ENCODE data around the gene DCAF10.
"Not testable (repeated sequence)": the region's sequence is repeated elsewhere in the genome, so short reads cannot be mapped to it uniquely, and the experiment has no call there.

Gene DCAF10, protein sequence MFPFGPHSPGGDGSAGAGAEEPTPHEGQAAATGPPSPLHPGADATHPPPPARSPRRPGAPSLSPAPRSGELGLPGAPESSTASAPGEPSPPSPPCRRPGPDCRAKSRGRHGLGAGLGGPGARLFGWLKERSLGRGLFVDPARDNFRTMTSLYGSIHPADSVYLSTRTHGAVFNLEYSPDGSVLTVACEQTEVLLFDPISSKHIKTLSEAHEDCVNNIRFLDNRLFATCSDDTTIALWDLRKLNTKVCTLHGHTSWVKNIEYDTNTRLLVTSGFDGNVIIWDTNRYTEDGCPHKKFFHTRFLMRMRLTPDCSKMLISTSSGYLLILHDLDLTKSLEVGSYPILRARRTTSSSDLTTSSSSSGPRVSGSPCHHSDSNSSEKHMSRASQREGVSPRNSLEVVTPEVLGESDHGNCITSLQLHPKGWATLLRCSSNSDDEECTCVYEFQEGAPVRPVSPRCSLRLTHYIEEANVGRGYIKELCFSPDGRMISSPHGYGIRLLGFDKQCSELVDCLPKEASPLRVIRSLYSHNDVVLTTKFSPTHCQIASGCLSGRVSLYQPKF

GRCh38 chr9:37800631-37801286 lies at the start of gene DCAF10:
Gene DCAF10 (plus strand): TSS chr9:37800797. CDS start chr9:37800867, 70 bp downstream.
- Histone ChIP-seq H3K4me3 (ENCODE audit: low read depth in 1 of 2, low read length in 1 of 2) (peak within 1 kb of the TSS; percentile 82 to 99), H3K4me1 (ENCODE audit: control insufficient read depth in 1 of 2, insufficient read depth in 1 of 2, low read depth in 1 of 2, low read length in 1 of 2) (peaks cover 70 to 73% of the 10 kb centered on the region in 2 experiments), H3K27ac (peak within 1 kb of the TSS; percentile 97), H3K9me3 (no peaks in the 10 kb centered on the region), H3K27me3 (no peaks in the 10 kb centered on the region), H3K36me3 (no peaks in the 10 kb centered on the region)
- TF ChIP-seq, protein P1, sequence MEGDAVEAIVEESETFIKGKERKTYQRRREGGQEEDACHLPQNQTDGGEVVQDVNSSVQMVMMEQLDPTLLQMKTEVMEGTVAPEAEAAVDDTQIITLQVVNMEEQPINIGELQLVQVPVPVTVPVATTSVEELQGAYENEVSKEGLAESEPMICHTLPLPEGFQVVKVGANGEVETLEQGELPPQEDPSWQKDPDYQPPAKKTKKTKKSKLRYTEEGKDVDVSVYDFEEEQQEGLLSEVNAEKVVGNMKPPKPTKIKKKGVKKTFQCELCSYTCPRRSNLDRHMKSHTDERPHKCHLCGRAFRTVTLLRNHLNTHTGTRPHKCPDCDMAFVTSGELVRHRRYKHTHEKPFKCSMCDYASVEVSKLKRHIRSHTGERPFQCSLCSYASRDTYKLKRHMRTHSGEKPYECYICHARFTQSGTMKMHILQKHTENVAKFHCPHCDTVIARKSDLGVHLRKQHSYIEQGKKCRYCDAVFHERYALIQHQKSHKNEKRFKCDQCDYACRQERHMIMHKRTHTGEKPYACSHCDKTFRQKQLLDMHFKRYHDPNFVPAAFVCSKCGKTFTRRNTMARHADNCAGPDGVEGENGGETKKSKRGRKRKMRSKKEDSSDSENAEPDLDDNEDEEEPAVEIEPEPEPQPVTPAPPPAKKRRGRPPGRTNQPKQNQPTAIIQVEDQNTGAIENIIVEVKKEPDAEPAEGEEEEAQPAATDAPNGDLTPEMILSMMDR (IDR thresholded peaks at IDR 0.05), result peak; percentile 6

DNA sequence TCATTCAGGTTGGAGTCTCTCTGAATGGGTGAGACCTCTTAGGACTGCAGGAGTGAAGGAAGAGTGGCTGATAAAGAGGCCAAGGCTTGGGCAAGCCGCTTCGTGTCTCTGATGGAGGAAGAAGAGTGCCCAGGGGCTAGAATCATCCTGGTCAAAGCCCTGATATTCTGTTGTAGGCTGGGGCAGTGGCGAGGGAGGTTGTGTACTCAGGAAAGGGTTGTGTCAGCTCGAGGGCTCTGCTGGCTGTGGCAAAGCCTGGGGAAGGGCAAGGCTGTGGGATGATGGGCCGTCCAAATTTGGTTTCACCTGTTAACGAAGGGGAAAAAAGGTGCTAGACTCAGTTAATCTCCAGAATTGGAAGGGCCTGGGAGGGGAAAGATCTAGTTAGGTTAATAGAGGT lies 49.4 kb upstream of the DCAF10 start:
- Histone ChIP-seq H3K36me3 (no peaks in the 10 kb centered on the region), H3K27me3 (no peaks in the 10 kb centered on the region), H3K27ac (no peak overlapping the region), H3K4me3 (ENCODE audit: low read depth in 1 of 2, low read length in 1 of 2) (no peak overlapping the region), H3K9me3 (no peaks in the 10 kb centered on the region), H3K4me1 (ENCODE audit: control insufficient read depth in 1 of 2, insufficient read depth in 1 of 2, low read depth in 1 of 2, low read length in 1 of 2) (peaks cover 12 to 14% of the 10 kb centered on the region in 2 experiments)
- TF ChIP-seq, protein P1 (IDR thresholded peaks at IDR 0.05), result no peak

DNA sequence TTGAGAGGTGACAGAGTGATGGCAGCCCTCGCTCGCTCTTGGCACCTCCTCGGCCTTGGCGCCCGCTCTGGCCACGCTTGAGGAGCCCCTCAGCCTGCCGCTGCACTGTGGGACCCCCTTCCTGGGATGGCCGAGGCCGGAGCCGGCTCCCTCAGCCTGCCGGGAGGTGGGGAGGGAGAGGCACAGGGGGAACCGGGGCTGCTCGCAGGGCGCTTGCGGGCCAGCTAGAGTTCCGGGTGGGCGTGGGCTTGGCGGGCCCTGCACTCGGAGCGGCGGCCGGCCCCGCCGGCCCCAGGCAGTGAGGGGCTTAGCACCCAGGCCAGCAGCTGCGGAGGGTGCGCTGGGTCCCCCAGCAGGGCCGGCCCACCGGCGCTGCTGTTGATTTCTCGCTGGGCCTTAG lies 48.9 kb upstream of the DCAF10 start:
- H3K36me3 ChIP-seq; H3K27ac ChIP-seq; H3K27me3 ChIP-seq; H3K9me3 ChIP-seq; H3K4me3 ChIP-seq (ENCODE audit: low read depth in 1 of 2, low read length in 1 of 2): not testable (repeated sequence)
- H3K4me1 ChIP-seq (ENCODE audit: control insufficient read depth in 1 of 2, insufficient read depth in 1 of 2, low read depth in 1 of 2, low read length in 1 of 2), result peaks cover 12 to 14% of the 10 kb centered on the region in 2 experiments

DNA sequence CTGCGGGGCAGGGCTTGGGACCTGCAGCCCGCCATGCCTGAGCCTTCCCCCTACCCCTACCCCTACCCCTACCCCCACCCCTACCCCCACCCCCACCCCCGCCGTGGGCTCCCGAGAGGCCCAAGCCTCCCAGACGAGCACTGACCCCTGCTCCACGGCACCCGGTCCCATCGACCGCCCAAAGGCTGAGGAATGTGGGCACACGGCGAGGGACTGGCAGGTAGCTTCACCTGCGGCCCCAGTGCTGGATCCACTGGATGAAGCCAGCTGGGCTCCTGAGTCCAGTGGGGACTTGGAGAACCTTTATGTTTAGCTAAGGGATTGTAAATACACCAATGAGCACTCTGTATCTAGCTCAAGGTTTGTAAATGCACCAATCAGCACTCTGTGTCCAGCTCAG lies 48.5 kb upstream of the DCAF10 start:
- H3K4me1 ChIP-seq (ENCODE audit: control insufficient read depth in 1 of 2, insufficient read depth in 1 of 2, low read depth in 1 of 2, low read length in 1 of 2), result peaks cover 12 to 14% of the 10 kb centered on the region in 2 experiments
- H3K9me3 ChIP-seq; H3K4me3 ChIP-seq (ENCODE audit: low read depth in 1 of 2, low read length in 1 of 2); H3K27me3 ChIP-seq; H3K36me3 ChIP-seq; H3K27ac ChIP-seq: not testable (repeated sequence)

DNA sequence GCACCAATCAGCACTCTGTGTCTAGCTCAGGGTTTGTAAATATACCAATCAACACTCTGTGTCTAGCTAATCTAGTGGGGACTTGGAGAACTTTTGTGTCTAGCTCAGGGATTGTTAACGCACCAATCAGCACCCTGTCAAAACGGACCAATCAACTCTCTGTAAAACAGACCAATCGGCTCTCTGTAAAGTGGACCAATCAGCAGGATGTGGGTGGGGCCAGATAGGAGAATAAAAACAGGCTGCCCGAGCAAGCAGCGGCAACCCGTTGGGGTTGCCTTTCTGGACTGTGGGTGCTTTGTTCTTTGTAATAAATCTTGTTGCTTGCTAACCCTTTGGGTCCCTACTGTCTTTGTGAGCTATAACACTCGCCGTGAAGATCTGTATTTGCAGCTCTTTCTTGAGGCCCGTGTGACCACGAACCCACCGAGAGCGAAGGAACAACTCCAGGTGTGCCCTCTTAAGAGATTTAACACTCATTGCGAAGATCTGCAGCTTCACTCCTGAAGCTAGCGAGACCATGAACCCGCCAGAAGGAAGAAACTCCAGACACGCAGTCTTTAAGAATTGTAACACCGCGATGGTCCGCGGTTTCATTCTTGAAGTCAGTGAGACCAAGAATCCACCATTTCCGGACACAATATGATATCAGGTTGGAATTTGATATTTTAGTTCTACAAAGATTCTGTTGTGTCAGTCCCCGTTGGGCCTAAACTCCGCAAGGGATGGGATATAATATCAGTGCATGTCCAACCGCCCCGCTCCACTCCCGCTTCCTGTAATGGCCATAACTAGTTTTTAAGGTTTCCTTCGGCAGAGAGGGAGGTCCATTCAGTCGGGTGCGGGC lies 47.7 kb upstream of the DCAF10 start:
- H3K4me3 ChIP-seq (ENCODE audit: low read depth in 1 of 2, low read length in 1 of 2), result peak overlapping the region; percentile 70 to 74
- H3K27ac ChIP-seq, result peak overlapping the region; percentile 75
- TF ChIP-seq, protein P1 (IDR thresholded peaks at IDR 0.05), result no peak

GRCh38 chr9:37753489-37754190 lies 47.0 kb upstream of the DCAF10 start, which contains the start of gene TRMT10B:
Gene TRMT10B (plus strand): TSS chr9:37753805. CDS start chr9:37761932, 8,127 bp downstream.
- no peaks in the 10 kb centered on the region for H3K9me3 ChIP-seq
- H3K27me3 ChIP-seq, result no peaks in the 10 kb centered on the region
- peak within 1 kb of the TSS; percentile 75 for H3K27ac ChIP-seq
- TF ChIP-seq, protein P1 (IDR thresholded peaks at IDR 0.05), result no peak
- H3K4me3 ChIP-seq (ENCODE audit: low read depth in 1 of 2, low read length in 1 of 2), result peak within 1 kb of the TSS; percentile 70 to 74
- H3K4me1 ChIP-seq (ENCODE audit: control insufficient read depth in 1 of 2, insufficient read depth in 1 of 2, low read depth in 1 of 2, low read length in 1 of 2), result peaks cover 12 to 14% of the 10 kb centered on the region in 2 experiments
- H3K36me3 ChIP-seq, result no peaks in the 10 kb centered on the region

More for the DNA sequence above, 47.7 kb upstream of the DCAF10 start:
- H3K9me3 ChIP-seq, result no peaks in the 10 kb centered on the region
- H3K36me3 ChIP-seq, result no peaks in the 10 kb centered on the region
- peaks cover 12 to 14% of the 10 kb centered on the region in 2 experiments for H3K4me1 ChIP-seq (ENCODE audit: control insufficient read depth in 1 of 2, insufficient read depth in 1 of 2, low read depth in 1 of 2, low read length in 1 of 2)
- H3K27me3 ChIP-seq, result no peaks in the 10 kb centered on the region
